H9 (cell line): ENCODE measurements around the gene DIPK1C. TPM values are rescaled to one million over a fixed set of nuclear protein-coding genes. Genes with fewer than 3 reads are reported as not detected.

ENCODE experiments used
- DNase-seq: peaks from one replicate; pipeline ENCODE4 v3.0.0-alpha.2; 2017
- H2AFZ ChIP-seq: one replicate; pipeline ENCODE4 v1.6.1; 2013; ENCODE audit warnings: mild to moderate bottlenecking, low read length, control low read depth, moderate library complexity
- H2AK5ac ChIP-seq: 2 replicates; pipeline ENCODE4 v1.6.1; 2013; ENCODE audit warnings: low read length, control low read depth, mixed read lengths; ENCODE audit not compliant: insufficient read length
- H2BK120ac ChIP-seq: one replicate; pipeline ENCODE4 v1.6.1; 2013; ENCODE audit warnings: low read depth, mild to moderate bottlenecking, low read length, control low read depth, inconsistent platforms; ENCODE audit not compliant: poor library complexity, severe bottlenecking
- H2BK12ac ChIP-seq: 2 replicates; pipeline ENCODE4 v1.6.1; 2013; ENCODE audit warnings: low read length, control low read depth, mixed read lengths, low read depth; ENCODE audit not compliant: insufficient read length
- H2BK15ac ChIP-seq: 2 replicates; pipeline ENCODE4 v1.6.1; 2013; ENCODE audit warnings: low read depth, low read length, control low read depth
- H2BK20ac ChIP-seq: one replicate; pipeline ENCODE4 v1.6.1; 2013; ENCODE audit warnings: low read depth, mild to moderate bottlenecking, low read length, control low read depth, inconsistent platforms; ENCODE audit not compliant: poor library complexity, severe bottlenecking
- H2BK5ac ChIP-seq: 2 replicates; pipeline ENCODE4 v1.6.1; 2013; ENCODE audit warnings: low read length, control low read depth, mixed read lengths; ENCODE audit not compliant: insufficient read length
- H3K14ac ChIP-seq: 2 replicates; pipeline ENCODE4 v1.6.1; 2013; ENCODE audit warnings: low read length, control low read depth; ENCODE audit not compliant: insufficient read depth
- H3K18ac ChIP-seq: 2 replicates; pipeline ENCODE4 v1.6.1; 2013; ENCODE audit warnings: low read depth, mild to moderate bottlenecking, mixed read lengths, low read length, control low read depth; ENCODE audit not compliant: insufficient read length
- H3K23ac ChIP-seq: 2 replicates; pipeline ENCODE4 v1.6.1; 2013; ENCODE audit warnings: low read length, control low read depth, mixed read lengths, low read depth; ENCODE audit not compliant: insufficient read length
- H3K23me2 ChIP-seq: 2 replicates; pipeline ENCODE4 v1.6.1; 2013; ENCODE audit warnings: low read depth, mild to moderate bottlenecking, mixed read lengths, low read length, control low read depth; ENCODE audit not compliant: insufficient read length, poor library complexity, severe bottlenecking
- H3K27ac ChIP-seq: 2 replicates; pipeline ENCODE4 v1.5.1; 2013; ENCODE audit warnings: low read length, control low read depth, mixed read lengths, low read depth; ENCODE audit not compliant: insufficient read length
- H3K27me3 ChIP-seq: 2 replicates; pipeline ENCODE4 v1.6.1; 2013; ENCODE audit warnings: low read length, control low read depth, inconsistent platforms; ENCODE audit not compliant: insufficient read depth
- H3K4ac ChIP-seq: 2 replicates; pipeline ENCODE4 v1.6.1; 2013; ENCODE audit warnings: low read depth, mild to moderate bottlenecking, control low read depth, inconsistent platforms, low read length, moderate library complexity
- H3K4me1 ChIP-seq: 2 replicates; pipeline ENCODE4 v1.6.1; 2013; ENCODE audit warnings: low read length, control low read depth, inconsistent platforms; ENCODE audit not compliant: insufficient read depth
- H3K4me2 ChIP-seq: 2 replicates; pipeline ENCODE4 v1.6.1; 2013; ENCODE audit warnings: low read length, control low read depth, mixed read lengths; ENCODE audit not compliant: insufficient read length, insufficient read depth
- H3K56ac ChIP-seq: 2 replicates; pipeline ENCODE4 v1.6.1; 2013; ENCODE audit warnings: low read depth, mild to moderate bottlenecking, mixed read lengths, low read length, control low read depth; ENCODE audit not compliant: insufficient read length
- H3K79me1 ChIP-seq: 2 replicates; pipeline ENCODE4 v1.6.1; 2013; ENCODE audit warnings: low read depth, mild to moderate bottlenecking, moderate library complexity, low read length, control low read depth, inconsistent platforms; ENCODE audit not compliant: insufficient read depth, poor library complexity, severe bottlenecking
- H3K79me2 ChIP-seq: 2 replicates; pipeline ENCODE4 v1.6.1; 2013; ENCODE audit warnings: low read length, control low read depth, inconsistent platforms; ENCODE audit not compliant: insufficient read depth
- H3K9ac ChIP-seq: 2 replicates; pipeline ENCODE4 v1.6.1; 2013; ENCODE audit warnings: low read length, control low read depth, mixed read lengths; ENCODE audit not compliant: insufficient read length; ENCODE audit errors: extremely low read depth
- H3K9me3 ChIP-seq: one replicate; pipeline ENCODE4 v1.6.1; 2013; ENCODE audit warnings: low read depth, low read length, inconsistent platforms; ENCODE audit not compliant: control insufficient read depth
- H3T11ph ChIP-seq: one replicate; pipeline ENCODE4 v1.6.1; 2013; ENCODE audit warnings: mild to moderate bottlenecking, low read length, control low read depth, inconsistent platforms
- H4K20me1 ChIP-seq: one replicate; pipeline ENCODE4 v1.6.1; 2013; ENCODE audit not compliant: control insufficient read depth, insufficient read length, insufficient read depth
- H4K5ac ChIP-seq: 2 replicates; pipeline ENCODE4 v1.6.1; 2013; ENCODE audit warnings: low read depth, mild to moderate bottlenecking, mixed read lengths, low read length, control low read depth; ENCODE audit not compliant: insufficient read length
- H4K8ac ChIP-seq: replicated peaks from 2 replicates; pipeline ENCODE4 v1.6.1; 2013; ENCODE audit warnings: low read length, control low read depth, mixed read lengths, low read depth; ENCODE audit not compliant: insufficient read length
- H4K91ac ChIP-seq: 2 replicates; pipeline ENCODE4 v1.6.1; 2013; ENCODE audit warnings: low read depth, mild to moderate bottlenecking, moderate library complexity, mixed read lengths, low read length, control low read depth; ENCODE audit not compliant: insufficient read length
- H3K27ac Mint-ChIP-seq, 3 experiments: 2 replicates in 2 of 3; 3 replicates in 1 of 3; pipeline ENCODE4 v1.8.0; 2020 to 2021; ENCODE audit warnings: mixed read lengths in 3 of 3, mild to moderate bottlenecking in 1 of 3, moderate library complexity in 1 of 3
- H3K27me3 Mint-ChIP-seq: 2 replicates; pipeline ENCODE4 v1.8.0; 2021; ENCODE audit warnings: low read depth, mild to moderate bottlenecking, moderate library complexity, mixed read lengths
- H3K36me3 Mint-ChIP-seq, 3 experiments: 2 replicates in 2 of 3; 3 replicates in 1 of 3; pipeline ENCODE4 v1.8.0; 2020 to 2021; ENCODE audit warnings: low read depth in 3 of 3, mixed read lengths in 3 of 3; ENCODE audit not compliant: insufficient read depth in 1 of 3
- H3K4me1 Mint-ChIP-seq, 2 experiments: 2 replicates each; pipeline ENCODE4 v1.8.0; 2020; ENCODE audit warnings: mixed read lengths in 2 of 2
- H3K4me3 Mint-ChIP-seq, 2 experiments: 2 replicates in 1 of 2; 3 replicates in 1 of 2; pipeline ENCODE4 v1.8.0; 2020 to 2021; ENCODE audit warnings: mild to moderate bottlenecking in 2 of 2, mixed read lengths in 2 of 2, moderate library complexity in 1 of 2
- H3K9me3 Mint-ChIP-seq, 2 experiments: 2 replicates in 1 of 2; 3 replicates in 1 of 2; pipeline ENCODE4 v1.8.0; 2020; ENCODE audit warnings: mild to moderate bottlenecking in 2 of 2, mixed read lengths in 2 of 2, moderate library complexity in 1 of 2
- WGBS: extraction: QIAGEN DNeasy Blood & Tissue Kit; methylation state at CpG from one replicate; pipeline ENCODE4 v1.1.7; 2013; ENCODE audit warnings: missing lambda C conversion rate, low lambda C conversion rate, mixed read lengths; ENCODE audit not compliant: insufficient read length; ENCODE audit errors: extremely low coverage; 5-methylcytosine and 5-hydroxymethylcytosine counted together
- total RNA-seq: library from RNA; stranded (reverse); gene quantifications from 2 replicates; pipeline ENCODE4 v1.2.1, GENCODE V29; 2021
- TF ChIP-seq, protein P1 (sequence below): fragments of 200-600 bp; sonication (generic); conservative IDR thresholded peaks from 3 replicates; pipeline ENCODE4 v1.8.0; 2021; ENCODE audit warnings: antibody characterized with exemption, mild to moderate bottlenecking

The DIPK1C gene
- total RNA-seq, 1 experiment from 2014 or later = not detected

DNA sequence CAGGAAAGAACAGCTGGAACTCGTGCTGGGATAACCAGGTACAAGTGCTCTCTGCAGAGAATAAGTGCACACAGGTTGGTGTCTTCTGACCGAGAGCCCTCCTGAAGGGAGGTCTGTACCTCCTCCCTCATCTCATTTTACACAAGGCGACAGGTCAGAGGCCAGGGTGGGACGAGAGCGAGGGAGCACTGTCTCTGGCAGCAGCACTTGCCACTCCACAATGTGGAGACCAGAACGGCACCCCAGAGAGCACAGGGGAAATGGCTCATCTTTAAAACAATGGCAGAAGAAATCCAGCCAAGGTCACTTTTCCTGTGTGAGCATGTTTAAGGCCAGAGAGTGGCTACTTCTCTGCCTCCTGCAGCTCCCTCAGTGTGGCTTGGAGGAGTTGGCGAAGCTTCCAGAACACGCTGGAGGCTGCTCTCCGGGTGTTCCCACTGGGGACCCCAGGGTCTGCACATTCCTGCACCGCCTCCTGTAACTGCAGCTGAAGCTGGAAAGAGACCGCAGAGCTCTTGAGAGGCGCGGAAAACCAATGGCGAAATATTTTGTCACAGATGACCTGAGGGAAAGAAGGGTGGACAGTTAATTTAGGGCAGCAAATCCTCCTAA is 20.8 kb downstream of the DIPK1C start:
- Mint-ChIP-seq H3K27me3 (peaks cover 2% of the 10 kb centered on the region), H3K4me1 (peaks cover 11 to 15% of the 10 kb centered on the region in 2 experiments), H3K27ac (no peak overlapping the region), H3K4me3 (no peak overlapping the region), H3K36me3 (no peaks in the 10 kb centered on the region), H3K9me3 (no peaks in the 10 kb centered on the region; a peak in 2 of 5 replicates)
- no peak overlapping the region for H3K14ac ChIP-seq
- no peak overlapping the region for H2BK12ac ChIP-seq
- H3K4me2 ChIP-seq = no peak overlapping the region
- H4K20me1 ChIP-seq = no peaks in the 10 kb centered on the region
- no peaks in the 10 kb centered on the region for H3K79me1 ChIP-seq
- H4K8ac ChIP-seq = no peak overlapping the region
- H2BK5ac ChIP-seq = no peak overlapping the region
- no peak overlapping the region for H3K27ac ChIP-seq
- H3K9me3 ChIP-seq = no peaks in the 10 kb centered on the region
- no peak overlapping the region for H3T11ph ChIP-seq
- no peak overlapping the region for H4K91ac ChIP-seq
- no peak overlapping the region for H3K56ac ChIP-seq
- no peaks in the 10 kb centered on the region; the same call in 1 of the 2 replicates for H3K27me3 ChIP-seq
- no peak overlapping the region for H2BK15ac ChIP-seq
- peaks cover 12% of the 10 kb centered on the region; the same call in 1 of the 2 replicates for H3K4me1 ChIP-seq
- H3K23ac ChIP-seq = no peak overlapping the region
- no CpG with 5 or more reads among the region's 14 CpGs for WGBS
- no peak overlapping the region for H4K5ac ChIP-seq
- TF ChIP-seq, protein P1, sequence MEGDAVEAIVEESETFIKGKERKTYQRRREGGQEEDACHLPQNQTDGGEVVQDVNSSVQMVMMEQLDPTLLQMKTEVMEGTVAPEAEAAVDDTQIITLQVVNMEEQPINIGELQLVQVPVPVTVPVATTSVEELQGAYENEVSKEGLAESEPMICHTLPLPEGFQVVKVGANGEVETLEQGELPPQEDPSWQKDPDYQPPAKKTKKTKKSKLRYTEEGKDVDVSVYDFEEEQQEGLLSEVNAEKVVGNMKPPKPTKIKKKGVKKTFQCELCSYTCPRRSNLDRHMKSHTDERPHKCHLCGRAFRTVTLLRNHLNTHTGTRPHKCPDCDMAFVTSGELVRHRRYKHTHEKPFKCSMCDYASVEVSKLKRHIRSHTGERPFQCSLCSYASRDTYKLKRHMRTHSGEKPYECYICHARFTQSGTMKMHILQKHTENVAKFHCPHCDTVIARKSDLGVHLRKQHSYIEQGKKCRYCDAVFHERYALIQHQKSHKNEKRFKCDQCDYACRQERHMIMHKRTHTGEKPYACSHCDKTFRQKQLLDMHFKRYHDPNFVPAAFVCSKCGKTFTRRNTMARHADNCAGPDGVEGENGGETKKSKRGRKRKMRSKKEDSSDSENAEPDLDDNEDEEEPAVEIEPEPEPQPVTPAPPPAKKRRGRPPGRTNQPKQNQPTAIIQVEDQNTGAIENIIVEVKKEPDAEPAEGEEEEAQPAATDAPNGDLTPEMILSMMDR = no peak
- H3K79me2 ChIP-seq = no peaks in the 10 kb centered on the region
- no peak overlapping the region for H3K9ac ChIP-seq
- H3K4ac ChIP-seq = no peak overlapping the region
- peak; percentile 58 for DNase-seq
- no peak overlapping the region for H2BK120ac ChIP-seq
- H3K18ac ChIP-seq = no peak overlapping the region
- no peak overlapping the region for H2AK5ac ChIP-seq
- H3K23me2 ChIP-seq = no peaks in the 10 kb centered on the region
- H2AFZ ChIP-seq = no peak overlapping the region
- H2BK20ac ChIP-seq = no peak overlapping the region
